ENCODE data around the gene GLIPR1. TPM values are rescaled to one million over a fixed set of nuclear protein-coding genes. Genes with fewer than 3 reads are reported as not detected.

The GLIPR1 gene
- total RNA-seq, 4 donors from 2014 or later: 10.9 to 19.5 (median 15.8) TPM

- H3K4me3 ChIP-seq: no peak overlapping the region
- no peak for DNase-seq (ENCODE audit: extremely low spot score)
- TF ChIP-seq CTCF (IDR thresholded peaks at IDR 0.05) (no peak), EP300 (IDR thresholded peaks at IDR 0.05) (no peak), POLR2A (IDR thresholded peaks at IDR 0.05; ENCODE audit: low read depth) (no peak), POLR2AphosphoS5 (IDR thresholded peaks at IDR 0.05) (no peak)
- intact Hi-C loops (cut with DNase I): no loop called here
- H3K27ac ChIP-seq (replicated peaks in 1 of 4): no peak overlapping the region
- H3K9me3 ChIP-seq: no peaks in the 10 kb centered on the region
- WGBS: 91% methylated on average over 4 of the region's 4 CpGs
- no peaks in the 10 kb centered on the region for H3K27me3 ChIP-seq
- H3K4me1 ChIP-seq: peaks cover 0 to 47% (median 27%) of the 10 kb centered on the region in 4 donors
- peaks cover 0 to 10% (median under 1%) of the 10 kb centered on the region in 4 donors for H3K36me3 ChIP-seq
Observed at GRCh38 chr12:75487308-75487707, 6.8 kb downstream of the GLIPR1 start.

- Histone ChIP-seq H3K9me3 (no peaks in the 10 kb centered on the region), H3K36me3 (peaks cover 0 to 17% (median 8%) of the 10 kb centered on the region in 4 donors), H3K4me1 (peaks cover 0 to 35% (median 18%) of the 10 kb centered on the region in 4 donors), H3K27me3 (no peaks in the 10 kb centered on the region), H3K27ac (replicated peaks in 1 of 4) (no peak overlapping the region), H3K4me3 (no peak overlapping the region)
- intact Hi-C loops (cut with DNase I): no loop called here
- TF ChIP-seq EP300 (IDR thresholded peaks at IDR 0.05) (no peak), POLR2A (IDR thresholded peaks at IDR 0.05; ENCODE audit: low read depth) (no peak), CTCF (IDR thresholded peaks at IDR 0.05) (peak; percentile 24 to 43 (median 24)), POLR2AphosphoS5 (IDR thresholded peaks at IDR 0.05) (no peak)
- no peak for DNase-seq (ENCODE audit: extremely low spot score)
Observed at GRCh38 chr12:75488553-75488952, 8.0 kb downstream of the GLIPR1 start.

GRCh38 chr12:75489187-75489586 is 8.6 kb downstream of the GLIPR1 start:
- WGBS: 84% methylated on average over 2 of the region's 2 CpGs
- TF ChIP-seq CTCF (IDR thresholded peaks at IDR 0.05) (no peak), POLR2A (IDR thresholded peaks at IDR 0.05; ENCODE audit: low read depth) (no peak), EP300 (IDR thresholded peaks at IDR 0.05) (no peak), POLR2AphosphoS5 (IDR thresholded peaks at IDR 0.05) (no peak)
- Histone ChIP-seq H3K4me1 (peaks cover 0 to 28% (median 12%) of the 10 kb centered on the region in 4 donors), H3K4me3 (no peak overlapping the region), H3K27me3 (no peaks in the 10 kb centered on the region), H3K9me3 (no peaks in the 10 kb centered on the region), H3K27ac (replicated peaks in 1 of 4) (no peak overlapping the region), H3K36me3 (peaks cover 0 to 17% (median 9%) of the 10 kb centered on the region in 4 donors)
- intact Hi-C loops (cut with DNase I): no loop called here
- DNase-seq (ENCODE audit: extremely low spot score): no peak

GRCh38 chr12:75489613-75490210 is 9.2 kb downstream of the GLIPR1 start:
- WGBS: 58% methylated on average over 7 of the region's 7 CpGs
- no peak for DNase-seq (ENCODE audit: extremely low spot score)
- Histone ChIP-seq H3K27me3 (no peaks in the 10 kb centered on the region), H3K27ac (replicated peaks in 1 of 4) (no peak overlapping the region), H3K4me1 (peaks cover 0 to 23% (median 6%) of the 10 kb centered on the region in 4 donors), H3K36me3 (peaks cover 0 to 21% (median 12%) of the 10 kb centered on the region in 4 donors), H3K9me3 (no peaks in the 10 kb centered on the region), H3K4me3 (no peak overlapping the region)
- TF ChIP-seq POLR2A (IDR thresholded peaks at IDR 0.05; ENCODE audit: low read depth) (no peak), CTCF (IDR thresholded peaks at IDR 0.05) (no peak), EP300 (IDR thresholded peaks at IDR 0.05) (no peak), POLR2AphosphoS5 (IDR thresholded peaks at IDR 0.05) (no peak)
- intact Hi-C loops (cut with DNase I): no loop called here

GRCh38 chr12:75491169-75491568 is 10.6 kb downstream of the GLIPR1 start:
- WGBS: 85% methylated on average over 2 of the region's 2 CpGs
- no peaks in the 10 kb centered on the region for H3K9me3 ChIP-seq
- H3K4me1 ChIP-seq: peaks cover 0 to 18% (median 3%) of the 10 kb centered on the region in 4 donors
- H3K36me3 ChIP-seq: peaks cover 5 to 33% (median 24%) of the 10 kb centered on the region in 4 donors
- no peak for DNase-seq (ENCODE audit: extremely low spot score)
- intact Hi-C loops (cut with DNase I): no loop called here
- no peaks in the 10 kb centered on the region for H3K27me3 ChIP-seq
- H3K27ac ChIP-seq (replicated peaks in 1 of 4): no peak overlapping the region
- no peak overlapping the region for H3K4me3 ChIP-seq
- TF ChIP-seq CTCF (IDR thresholded peaks at IDR 0.05) (no peak), POLR2A (IDR thresholded peaks at IDR 0.05; ENCODE audit: low read depth) (no peak), POLR2AphosphoS5 (IDR thresholded peaks at IDR 0.05) (no peak), EP300 (IDR thresholded peaks at IDR 0.05) (no peak)
